Lower leg skin (tissue), 3 donors: Measurements from ENCODE around the gene CIBAR2.

Experiments used
- POLR2A ChIP-seq, 2 donors: fragments of 450-650 bp; IDR thresholded peaks; one replicate each; pipeline ENCODE4 v1.6.1; 2016 to 2017; ENCODE audit warnings: antibody characterized with exemption in 2 of 2, mild to moderate bottlenecking in 1 of 2, moderate library complexity in 1 of 2
- TF ChIP-seq, protein P1 (sequence below), 3 donors: fragments of 450-650 bp; IDR thresholded peaks; one replicate each; pipeline ENCODE4 v1.5.1; 2016; ENCODE audit warnings: antibody characterized with exemption in 3 of 3, mild to moderate bottlenecking in 3 of 3, moderate library complexity in 2 of 3

- TF ChIP-seq, protein P1, sequence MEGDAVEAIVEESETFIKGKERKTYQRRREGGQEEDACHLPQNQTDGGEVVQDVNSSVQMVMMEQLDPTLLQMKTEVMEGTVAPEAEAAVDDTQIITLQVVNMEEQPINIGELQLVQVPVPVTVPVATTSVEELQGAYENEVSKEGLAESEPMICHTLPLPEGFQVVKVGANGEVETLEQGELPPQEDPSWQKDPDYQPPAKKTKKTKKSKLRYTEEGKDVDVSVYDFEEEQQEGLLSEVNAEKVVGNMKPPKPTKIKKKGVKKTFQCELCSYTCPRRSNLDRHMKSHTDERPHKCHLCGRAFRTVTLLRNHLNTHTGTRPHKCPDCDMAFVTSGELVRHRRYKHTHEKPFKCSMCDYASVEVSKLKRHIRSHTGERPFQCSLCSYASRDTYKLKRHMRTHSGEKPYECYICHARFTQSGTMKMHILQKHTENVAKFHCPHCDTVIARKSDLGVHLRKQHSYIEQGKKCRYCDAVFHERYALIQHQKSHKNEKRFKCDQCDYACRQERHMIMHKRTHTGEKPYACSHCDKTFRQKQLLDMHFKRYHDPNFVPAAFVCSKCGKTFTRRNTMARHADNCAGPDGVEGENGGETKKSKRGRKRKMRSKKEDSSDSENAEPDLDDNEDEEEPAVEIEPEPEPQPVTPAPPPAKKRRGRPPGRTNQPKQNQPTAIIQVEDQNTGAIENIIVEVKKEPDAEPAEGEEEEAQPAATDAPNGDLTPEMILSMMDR (IDR thresholded peaks at IDR 0.05), result no peak
- TF ChIP-seq POLR2A (IDR thresholded peaks at IDR 0.05), result no peak
These were observed 21.3 kb downstream of the CIBAR2 start for GRCh38 chr16:85090873-85091521.
